Right atrium auricular region (tissue), 2 donors: Measurements from ENCODE around the gene APOBEC2. TPM values are rescaled to one million over a fixed set of nuclear protein-coding genes. Genes with fewer than 3 reads are reported as not detected.

ENCODE experiments used
- DNase-seq: peaks from one replicate; pipeline ENCODE4 v3.0.0-alpha.2; 2019; ENCODE audit warnings: low spot score
- H3K27ac ChIP-seq, 2 donors: fragments of 200-600 bp; sonication (generic); 1 replicate in 1 of 2; 2 replicates in 1 of 2; pipeline ENCODE4 v1.5.1; 2016 to 2019
- H3K27me3 ChIP-seq, 2 donors: fragments of 200-600 bp; sonication (generic); one replicate each; pipeline versions ENCODE4 v1.5.1 to v1.6.0; 2017 to 2019
- H3K36me3 ChIP-seq: fragments of 200-600 bp; sonication (generic); one replicate; pipeline ENCODE4 v1.5.1; 2016
- H3K4me1 ChIP-seq, 2 donors: fragments of 200-600 bp; sonication (generic); one replicate each; pipeline versions ENCODE4 v1.5.1 to v1.6.0; 2017 to 2019
- H3K4me3 ChIP-seq, 2 donors: fragments of 200-600 bp; sonication (generic); 1 replicate in 1 of 2; 2 replicates in 1 of 2; pipeline ENCODE4 v1.5.1; 2017 to 2019; ENCODE audit warnings: mild to moderate bottlenecking in 1 of 2, moderate library complexity in 1 of 2
- H3K9me3 ChIP-seq, 2 donors: fragments of 200-600 bp; sonication (generic); one replicate each; pipeline ENCODE4 v1.5.1; 2019
- total RNA-seq, 2 donors: library from RNA; depleted of rRNA; stranded (reverse); fragments of >200 nt; gene quantifications; one replicate each; pipeline ENCODE4 v1.1.0, GENCODE V29; 2016
- TF ChIP-seq, protein P1 (sequence below), 2 donors: fragments of 200-600 bp; sonication (generic); IDR thresholded peaks; one replicate each; pipeline ENCODE4 v1.5.1; 2019; ENCODE audit warnings: antibody characterized with exemption in 2 of 2

APOBEC2 gene
- total RNA-seq, 2 donors from 2014 or later = 130 to 245 TPM

GRCh38 chr6:41071923-41072835 lies 19.2 kb downstream of the APOBEC2 start, which contains the start of gene OARD1:
Gene OARD1 (minus strand): TSS chr6:41072356. CDS start chr6:41071634, 722 bp downstream.
- TF ChIP-seq, protein P1, sequence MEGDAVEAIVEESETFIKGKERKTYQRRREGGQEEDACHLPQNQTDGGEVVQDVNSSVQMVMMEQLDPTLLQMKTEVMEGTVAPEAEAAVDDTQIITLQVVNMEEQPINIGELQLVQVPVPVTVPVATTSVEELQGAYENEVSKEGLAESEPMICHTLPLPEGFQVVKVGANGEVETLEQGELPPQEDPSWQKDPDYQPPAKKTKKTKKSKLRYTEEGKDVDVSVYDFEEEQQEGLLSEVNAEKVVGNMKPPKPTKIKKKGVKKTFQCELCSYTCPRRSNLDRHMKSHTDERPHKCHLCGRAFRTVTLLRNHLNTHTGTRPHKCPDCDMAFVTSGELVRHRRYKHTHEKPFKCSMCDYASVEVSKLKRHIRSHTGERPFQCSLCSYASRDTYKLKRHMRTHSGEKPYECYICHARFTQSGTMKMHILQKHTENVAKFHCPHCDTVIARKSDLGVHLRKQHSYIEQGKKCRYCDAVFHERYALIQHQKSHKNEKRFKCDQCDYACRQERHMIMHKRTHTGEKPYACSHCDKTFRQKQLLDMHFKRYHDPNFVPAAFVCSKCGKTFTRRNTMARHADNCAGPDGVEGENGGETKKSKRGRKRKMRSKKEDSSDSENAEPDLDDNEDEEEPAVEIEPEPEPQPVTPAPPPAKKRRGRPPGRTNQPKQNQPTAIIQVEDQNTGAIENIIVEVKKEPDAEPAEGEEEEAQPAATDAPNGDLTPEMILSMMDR (IDR thresholded peaks at IDR 0.05) = no peak
- Histone ChIP-seq H3K4me1 (peaks cover 0 to 37% of the 10 kb centered on the region in 2 donors), H3K36me3 (peaks cover 17% of the 10 kb centered on the region), H3K9me3 (no peaks in the 10 kb centered on the region), H3K4me3 (peak within 1 kb of the TSS; percentile 88 to 90), H3K27ac (peak within 1 kb of the TSS; percentile 99 to 100), H3K27me3 (no peaks in the 10 kb centered on the region)
- peak; percentile 100 for DNase-seq

GRCh38 chr6:41072836-41073202 lies 19.8 kb downstream of the APOBEC2 start, which contains the start of gene NFYA:
Gene NFYA (plus strand): TSS chr6:41072974. CDS start chr6:41079090, 6,116 bp downstream.
- Histone ChIP-seq H3K27ac (peak within 1 kb of the TSS; percentile 99 to 100), H3K9me3 (no peaks in the 10 kb centered on the region), H3K4me3 (peak within 1 kb of the TSS; percentile 88 to 90), H3K36me3 (peaks cover 11% of the 10 kb centered on the region), H3K27me3 (no peaks in the 10 kb centered on the region), H3K4me1 (peaks cover 0 to 37% of the 10 kb centered on the region in 2 donors)
- TF ChIP-seq, protein P1 (IDR thresholded peaks at IDR 0.05) = no peak
- no peak for DNase-seq

- no peaks in the 10 kb centered on the region for H3K9me3 ChIP-seq
- DNase-seq = peak; percentile 83
- H3K4me3 ChIP-seq = peak overlapping the region; percentile 88 to 90
- H3K27ac ChIP-seq = peak overlapping the region; percentile 99 to 100
- TF ChIP-seq, protein P1 (IDR thresholded peaks at IDR 0.05) = peak in 1 of 2 donors; percentile 2
- H3K4me1 ChIP-seq = peaks cover 0 to 37% of the 10 kb centered on the region in 2 donors
- peaks cover 7% of the 10 kb centered on the region for H3K36me3 ChIP-seq
- H3K27me3 ChIP-seq = no peaks in the 10 kb centered on the region
These were observed 20.4 kb downstream of the APOBEC2 start for GRCh38 chr6:41073203-41073967.

GRCh38 chr6:41073968-41074691 lies 21.1 kb downstream of the APOBEC2 start:
- Histone ChIP-seq H3K27me3 (no peaks in the 10 kb centered on the region), H3K27ac (peak overlapping the region; percentile 99 to 100), H3K9me3 (no peaks in the 10 kb centered on the region), H3K4me1 (peaks cover 0 to 37% of the 10 kb centered on the region in 2 donors), H3K36me3 (peaks cover under 1% of the 10 kb centered on the region), H3K4me3 (peak overlapping the region; percentile 88 to 90)
- TF ChIP-seq, protein P1 (IDR thresholded peaks at IDR 0.05) = no peak
- no peak for DNase-seq
